Smooth muscle cell (in vitro differentiated cells): ENCODE results near the gene CTCFL. TPM values are rescaled to one million over a fixed set of nuclear protein-coding genes. Genes with fewer than 3 reads are reported as not detected.

Experiments
- DNase-seq: peaks from one replicate; lab custom pipeline; 2025; ENCODE audit not compliant: unreplicated experiment; lab: John Stamatoyannopoulos, UW
- H2AFZ ChIP-seq: fragments of 200-600 bp; sonication (generic); 2 replicates; pipeline ENCODE4 v1.6.0; 2016; ENCODE audit warnings: antibody characterized with exemption, low read depth, mild to moderate bottlenecking
- H3F3A ChIP-seq: fragments of 200-600 bp; sonication (generic); 2 replicates; pipeline ENCODE4 v1.6.0; 2017; ENCODE audit warnings: antibody characterized with exemption, low read depth
- H3K27ac ChIP-seq: fragments of 200-600 bp; sonication (generic); 2 replicates; pipeline ENCODE4 v1.5.1; 2016; ENCODE audit warnings: low read depth, mild to moderate bottlenecking
- H3K27me3 ChIP-seq: fragments of 200-600 bp; sonication (generic); 2 replicates; pipeline ENCODE4 v1.6.1; 2016; ENCODE audit warnings: low read depth, mild to moderate bottlenecking
- H3K36me3 ChIP-seq: fragments of 200-600 bp; sonication (generic); 2 replicates; pipeline ENCODE4 v1.5.1; 2016; ENCODE audit warnings: low read depth
- H3K4me1 ChIP-seq: fragments of 200-600 bp; sonication (generic); 2 replicates; pipeline ENCODE4 v1.5.1; 2016; ENCODE audit warnings: low read depth
- H3K4me2 ChIP-seq: fragments of 200-600 bp; sonication (generic); 2 replicates; pipeline ENCODE4 v1.6.0; 2016; ENCODE audit warnings: mild to moderate bottlenecking
- H3K4me3 ChIP-seq: fragments of 200-600 bp; sonication (generic); 2 replicates; pipeline ENCODE4 v1.5.1; 2016; ENCODE audit warnings: mild to moderate bottlenecking
- H3K79me2 ChIP-seq: fragments of 200-600 bp; sonication (generic); 2 replicates; pipeline ENCODE4 v1.6.0; 2016; ENCODE audit warnings: low read depth, mild to moderate bottlenecking
- H3K9ac ChIP-seq: fragments of 200-600 bp; sonication (generic); 2 replicates; pipeline ENCODE4 v1.6.0; 2016; ENCODE audit warnings: low read depth
- H3K9me3 ChIP-seq: fragments of 200-600 bp; sonication (generic); replicated peaks from 2 replicates; pipeline ENCODE4 v1.5.1; 2016; ENCODE audit warnings: low read depth
- H4K20me1 ChIP-seq: fragments of 200-600 bp; sonication (generic); 2 replicates; pipeline ENCODE4 v1.6.0; 2016; ENCODE audit warnings: low read depth
- CTCF ChIP-seq: fragments of 200-600 bp; sonication (generic); IDR thresholded peaks from 2 replicates; pipeline ENCODE4 v1.5.1; 2017; ENCODE audit warnings: borderline replicate concordance, mild to moderate bottlenecking, antibody characterized with exemption; ENCODE audit not compliant: insufficient read depth, poor library complexity, severe bottlenecking
- WGBS: methylation state at CpG from one replicate; pipeline ENCODE4 v1.1.7; 2016; ENCODE audit warnings: low lambda C conversion rate; 5-methylcytosine and 5-hydroxymethylcytosine counted together
- polyA plus RNA-seq: library from polyadenylated mRNA; unstranded; fragments of >200 nt; fragmentation: Nextera tagmentation; extraction: Ambion mirVana; gene quantifications from 2 replicates; pipeline ENCODE4 v1.2.1, GENCODE V29; 2016
- total RNA-seq: library from RNA; depleted of rRNA; stranded (reverse); fragments of >200 nt; gene quantifications from 2 replicates; pipeline ENCODE4 v1.2.3, GENCODE V29; 2014

CTCFL gene
- total and polyA plus RNA-seq, 2 experiments from 2014 or later = not detected

- no peak overlapping the region for H2AFZ ChIP-seq
- H4K20me1 ChIP-seq = no peaks in the 10 kb centered on the region
- no peak overlapping the region for H3K4me2 ChIP-seq
- peaks cover 4% of the 10 kb centered on the region for H3K4me1 ChIP-seq
- TF ChIP-seq CTCF = no peak
- no peaks in the 10 kb centered on the region for H3K27me3 ChIP-seq
- H3K36me3 ChIP-seq = no peaks in the 10 kb centered on the region
- H3K4me3 ChIP-seq = no peak overlapping the region
- H3K9ac ChIP-seq = no peak overlapping the region
- no peak overlapping the region for H3K27ac ChIP-seq
- no peaks in the 10 kb centered on the region for H3F3A ChIP-seq
- no peaks in the 10 kb centered on the region for H3K9me3 ChIP-seq
- DNase-seq = no peak
- no peaks in the 10 kb centered on the region for H3K79me2 ChIP-seq
- WGBS = 95% methylated on average over 8 of the region's 8 CpGs
These were observed 40.2 kb downstream of the CTCFL start for GRCh38 chr20:57484772-57485171.

- Histone ChIP-seq H3K79me2 (no peaks in the 10 kb centered on the region), H3K27ac (no peak overlapping the region), H3K4me3 (no peak overlapping the region), H3K4me1 (peaks cover 4% of the 10 kb centered on the region), H3K9ac (no peak overlapping the region), H3F3A (no peaks in the 10 kb centered on the region), H3K36me3 (no peaks in the 10 kb centered on the region), H3K4me2 (no peak overlapping the region), H4K20me1 (no peaks in the 10 kb centered on the region), H3K9me3 (no peaks in the 10 kb centered on the region), H2AFZ (no peak overlapping the region), H3K27me3 (no peaks in the 10 kb centered on the region)
- no peak for DNase-seq
- 95% methylated on average over 19 of the region's 19 CpGs for WGBS
- TF ChIP-seq CTCF = no peak
These were observed 41.5 kb downstream of the CTCFL start for GRCh38 chr20:57483287-57484050.

GRCh38 chr20:57482796-57483195 lies 42.1 kb downstream of the CTCFL start:
- no peak for TF ChIP-seq CTCF
- WGBS = 94% methylated on average over 6 of the region's 6 CpGs
- no peaks in the 10 kb centered on the region for H3F3A ChIP-seq
- no peak overlapping the region for H3K9ac ChIP-seq
- H4K20me1 ChIP-seq = no peaks in the 10 kb centered on the region
- H3K27me3 ChIP-seq = no peaks in the 10 kb centered on the region
- no peak overlapping the region for H2AFZ ChIP-seq
- H3K4me1 ChIP-seq = peaks cover 4% of the 10 kb centered on the region
- H3K4me2 ChIP-seq = no peak overlapping the region
- H3K9me3 ChIP-seq = no peaks in the 10 kb centered on the region
- H3K27ac ChIP-seq = no peak overlapping the region
- no peaks in the 10 kb centered on the region for H3K36me3 ChIP-seq
- H3K4me3 ChIP-seq = no peak overlapping the region
- no peaks in the 10 kb centered on the region for H3K79me2 ChIP-seq
- DNase-seq = no peak

GRCh38 chr20:57482148-57482547 lies 42.8 kb downstream of the CTCFL start:
- Histone ChIP-seq H3K79me2 (no peaks in the 10 kb centered on the region), H2AFZ (no peak overlapping the region), H3K4me1 (peaks cover 4% of the 10 kb centered on the region), H3K36me3 (no peaks in the 10 kb centered on the region), H3K27me3 (no peaks in the 10 kb centered on the region), H3K9me3 (no peaks in the 10 kb centered on the region), H3F3A (no peaks in the 10 kb centered on the region), H3K27ac (no peak overlapping the region), H4K20me1 (no peaks in the 10 kb centered on the region), H3K4me2 (no peak overlapping the region), H3K9ac (no peak overlapping the region), H3K4me3 (no peak overlapping the region)
- no peak for DNase-seq
- TF ChIP-seq CTCF = no peak
- 90% methylated on average over 10 of the region's 11 CpGs for WGBS
